Endothelial cell of umbilical vein (primary cell): ENCODE measurements around the gene RAN. TPM values are rescaled to one million over a fixed set of nuclear protein-coding genes. Genes with fewer than 3 reads are reported as not detected.

Source experiments
- BruUV-seq: library from RNA; stranded (reverse); fragments of 400-500 nt; replicated peaks from 2 replicates; lab custom pipeline; 2021; lab: Mats Ljungman, UMichigan
- CTCF ChIA-PET: fragments of 300-600, 350-600 bp; sonication (Branson Sonifier 250); formaldehyde crosslinking; loops from one replicate; lab custom pipeline; 2021; ENCODE audit warnings: antibody characterized with exemption, inconsistent platforms; lab: Charles Lee
- POLR2A ChIA-PET: fragments of 300-600, 350-600 bp; sonication (Branson Sonifier 250); formaldehyde crosslinking; loops from one replicate; lab custom pipeline; 2021; ENCODE audit warnings: antibody characterized with exemption, inconsistent platforms; lab: Charles Lee
- DNase-seq: peaks from one replicate; pipeline ENCODE4 v3.0.0-alpha.2; 2011; ENCODE audit warnings: low read depth, low spot score
- FAIRE-seq: peaks from 2 replicates; lab custom pipeline; 2011; peaks lifted over from hg19 to GRCh38; lab: Jason Lieb, UNC
- H2AFZ ChIP-seq: 2 replicates; pipeline ENCODE4 v1.6.0; 2012; ENCODE audit warnings: low read depth, low read length, control low read depth, inconsistent platforms
- H3K27ac ChIP-seq: 2 replicates; pipeline ENCODE4 v1.5.1; 2011; ENCODE audit warnings: low read depth, mild to moderate bottlenecking, control low read depth, low read length, moderate library complexity; ENCODE audit not compliant: insufficient read depth
- H3K27me3 ChIP-seq, 2 experiments: 2 replicates each; pipeline versions ENCODE4 v1.6.0 to v1.6.1; 2011; ENCODE audit warnings: low read length in 2 of 2, mixed read lengths in 1 of 2; ENCODE audit not compliant: control insufficient read depth in 2 of 2, insufficient read depth in 2 of 2
- H3K36me3 ChIP-seq, 2 experiments: 2 replicates in 1 of 2; 3 replicates in 1 of 2; pipeline ENCODE4 v1.5.1; 2011; ENCODE audit warnings: low read length in 2 of 2, mild to moderate bottlenecking in 1 of 2, moderate library complexity in 1 of 2; ENCODE audit not compliant: control insufficient read depth in 2 of 2, insufficient read depth in 2 of 2; ENCODE audit errors: extremely low read depth in 1 of 2
- H3K4me1 ChIP-seq: 3 replicates; pipeline ENCODE4 v1.5.1; 2011; ENCODE audit warnings: mild to moderate bottlenecking, low read length; ENCODE audit not compliant: control insufficient read depth, insufficient read depth; ENCODE audit errors: extremely low read depth
- H3K4me2 ChIP-seq: 2 replicates; pipeline ENCODE4 v1.6.1; 2011; ENCODE audit warnings: low read length, control low read depth, mixed read lengths; ENCODE audit not compliant: insufficient read depth
- H3K4me3 ChIP-seq, 3 experiments: fragments of 200-600 bp in 1 of 3; sonication (generic), shearing (Covaris generic) in 1 of 3; replicated peaks in 1 of 3; 2 replicates each; pipeline ENCODE4 v1.5.1; 2011 to 2016; ENCODE audit warnings: control low read depth in 3 of 3, low read length in 3 of 3, mild to moderate bottlenecking in 2 of 3, inconsistent platforms in 1 of 3, low read depth in 1 of 3, moderate library complexity in 1 of 3; ENCODE audit not compliant: insufficient read depth in 1 of 3
- H3K79me2 ChIP-seq: 2 replicates; pipeline ENCODE4 v1.6.0; 2012; ENCODE audit warnings: low read length, inconsistent platforms; ENCODE audit not compliant: control insufficient read depth, insufficient read depth
- H3K9ac ChIP-seq: replicated peaks from 2 replicates; pipeline ENCODE3; 2011; ENCODE audit warnings: low read length, control low read depth; ENCODE audit not compliant: insufficient read depth; ENCODE audit errors: extremely low read depth
- H3K9me1 ChIP-seq: replicated peaks from 3 replicates; pipeline ENCODE4 v1.6.0; 2011; ENCODE audit warnings: mild to moderate bottlenecking, low read length; ENCODE audit not compliant: control insufficient read depth, insufficient read depth; ENCODE audit errors: extremely low read depth
- H3K9me3 ChIP-seq: replicated peaks from 2 replicates; pipeline ENCODE4 v1.5.1; 2012; ENCODE audit warnings: low read length, inconsistent platforms; ENCODE audit not compliant: control insufficient read depth, insufficient read depth
- H4K20me1 ChIP-seq: replicated peaks from 2 replicates; pipeline ENCODE3; 2011; ENCODE audit warnings: mild to moderate bottlenecking, low read length; ENCODE audit not compliant: control insufficient read depth, insufficient read depth; ENCODE audit errors: extremely low read depth
- EZH2 ChIP-seq: IDR thresholded peaks from 2 replicates; pipeline ENCODE4 v1.6.1; 2012; ENCODE audit warnings: borderline replicate concordance, low read depth, mild to moderate bottlenecking, moderate library complexity, low read length, inconsistent platforms; ENCODE audit not compliant: severe bottlenecking
- FOS ChIP-seq: IDR thresholded peaks from 2 replicates; pipeline ENCODE4 v1.6.1; 2011; ENCODE audit warnings: mild to moderate bottlenecking, low read length, moderate library complexity, borderline replicate concordance; ENCODE audit not compliant: insufficient read depth
- MYC ChIP-seq: IDR thresholded peaks from one replicate; pipeline ENCODE4 v1.6.1; 2011; ENCODE audit warnings: mild to moderate bottlenecking, low read depth, low read length
- POLR2A ChIP-seq: IDR thresholded peaks from 2 replicates; pipeline ENCODE4 v1.6.1; 2012; ENCODE audit warnings: low read depth, mild to moderate bottlenecking, control low read depth, low read length
- dilution Hi-C: fragments of 300-500 bp; cut with MboI; formaldehyde crosslinking; loops from one replicate; pipeline ENCODE4 v1.15.0; 2019; ENCODE audit warnings: low sequenced_read_pairs; ENCODE audit not compliant: extremely low pct_ligation_motif_present
- intact Hi-C: fragments of 100-400 bp; cut with micrococcal nuclease; formaldehyde crosslinking; loops from one replicate; pipeline ENCODE4 v1.10.0; 2022
- polyA plus RNA-seq, 4 experiments: library from polyadenylated mRNA; depleted of rRNA in 3 of 4; stranded (reverse) in 3 of 4; unstranded in 1 of 4; fragments of >200 nt; gene quantifications; 2 replicates each; pipeline versions ENCODE4 v1.2.1 to v1.2.3, GENCODE V29; 2011 to 2012; ENCODE audit warnings: missing spikeins in 1 of 4
- total RNA-seq: library from RNA; stranded (reverse); gene quantifications from 2 replicates; pipeline ENCODE4 v1.2.3, GENCODE V29; 2021

Gene RAN
- total and polyA plus RNA-seq, 2 donors (not counting 3 experiments of a cell fraction or from before 2014, with no cell fraction given), result 1,075 to 1,205 TPM

DNA sequence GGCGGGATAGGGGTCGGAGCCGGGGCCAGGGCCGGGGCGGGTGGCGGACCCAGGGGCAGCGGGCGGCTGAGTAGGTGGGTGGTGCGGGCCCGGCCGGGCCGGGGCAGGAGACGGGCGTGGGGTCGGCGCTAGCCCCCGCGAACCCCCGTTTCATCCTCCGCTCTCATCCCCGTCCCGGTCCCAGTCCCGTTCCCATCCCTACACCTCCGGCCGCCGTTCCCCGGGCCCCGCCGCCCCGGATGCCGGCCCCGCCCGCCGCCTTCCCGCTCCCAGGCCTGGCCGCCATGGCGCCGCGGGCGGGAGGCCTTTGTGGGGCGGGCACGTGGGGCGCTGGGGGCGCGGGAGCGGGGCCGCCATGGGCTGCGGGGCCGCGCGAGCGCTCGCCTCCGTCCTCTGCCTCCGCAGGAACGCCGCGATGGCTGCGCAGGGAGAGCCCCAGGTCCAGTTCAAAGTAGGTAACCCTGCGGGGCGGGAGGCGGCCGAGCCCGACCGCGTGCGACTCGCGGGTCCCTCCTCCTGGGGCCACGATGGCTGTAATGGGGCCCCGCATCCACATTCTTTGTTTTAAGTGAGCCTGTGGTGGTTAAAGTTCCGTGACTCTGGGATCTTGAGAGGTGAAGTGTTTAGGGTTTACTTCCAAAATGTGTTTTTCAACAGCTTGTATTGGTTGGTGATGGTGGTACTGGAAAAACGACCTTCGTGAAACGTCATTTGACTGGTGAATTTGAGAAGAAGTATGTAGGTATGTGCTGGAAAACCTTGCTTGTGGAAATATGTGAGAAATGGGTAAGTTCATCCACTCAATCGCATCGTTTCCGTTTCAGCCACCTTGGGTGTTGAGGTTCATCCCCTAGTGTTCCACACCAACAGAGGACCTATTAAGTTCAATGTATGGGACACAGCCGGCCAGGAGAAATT lies 572 bp downstream of the RAN start:
- TF ChIP-seq EZH2, result no peak
- TF ChIP-seq MYC, result peak; percentile 2
- H2AFZ ChIP-seq, result peak overlapping the region; percentile 6
- BruUV-seq, result TSS peak; percentile 40
- DNase-seq, result peak; percentile 42
- no peaks in the 10 kb centered on the region for H3K9me3 ChIP-seq
- H3K36me3 ChIP-seq, result peaks cover 6 to 36% of the 10 kb centered on the region in 2 experiments
- dilution Hi-C loops, result no loop called here
- H3K4me2 ChIP-seq, result peak overlapping the region; percentile 88
- intact Hi-C loops, result loop anchor here (5.0 to 10.0 kb wide), 5 partner anchors 55 to 1075 kb away; partner anchors contain the start of genes EP400 and SFSWAP
- no peaks in the 10 kb centered on the region for H3K9me1 ChIP-seq
- ChIA-PET POLR2A (no interaction called here), CTCF (no interaction called here)
- peaks cover 8% of the 10 kb centered on the region for H4K20me1 ChIP-seq
- peak overlapping the region; percentile 70 for H3K27ac ChIP-seq
- no peaks in the 10 kb centered on the region for H3K27me3 ChIP-seq
- FAIRE-seq, result peak; percentile 70
- peak overlapping the region; percentile 56 to 99 (median 96) for H3K4me3 ChIP-seq
- H3K4me1 ChIP-seq, result peaks cover 23% of the 10 kb centered on the region
- peak overlapping the region; percentile 96 for H3K9ac ChIP-seq
- peaks cover 36% of the 10 kb centered on the region for H3K79me2 ChIP-seq

- no peak overlapping the region for H2AFZ ChIP-seq
- H3K9me3 ChIP-seq, result no peaks in the 10 kb centered on the region
- H3K4me1 ChIP-seq, result peaks cover 23% of the 10 kb centered on the region
- CTCF ChIA-PET, result no interaction called here
- dilution Hi-C loops (no loop called here), intact Hi-C loops (loop anchor here (5.0 to 10.0 kb wide), 5 partner anchors 56 to 1074 kb away; partner anchors contain the start of genes EP400 and SFSWAP)
- DNase-seq (no peak), FAIRE-seq (peak; percentile 47)
- H3K27ac ChIP-seq, result peak overlapping the region; percentile 70
- H3K36me3 ChIP-seq, result peaks cover 6 to 36% of the 10 kb centered on the region in 2 experiments
- H3K79me2 ChIP-seq, result peaks cover 36% of the 10 kb centered on the region
- H3K4me2 ChIP-seq, result peak overlapping the region; percentile 88
- peaks cover 9% of the 10 kb centered on the region for H4K20me1 ChIP-seq
- peak overlapping the region; percentile 56 to 99 (median 96) for H3K4me3 ChIP-seq
- BruUV-seq, result no TSS peak
- H3K9me1 ChIP-seq, result no peaks in the 10 kb centered on the region
- TF ChIP-seq FOS (no peak), POLR2A (peak; percentile 5)
- POLR2A ChIA-PET, result no interaction called here
- peak overlapping the region; percentile 96 for H3K9ac ChIP-seq
- no peaks in the 10 kb centered on the region for H3K27me3 ChIP-seq
Observed at GRCh38 chr12:130873106-130873795, 1.4 kb downstream of the RAN start.
